SK-N-MC (cell line): ENCODE results near the gene UBAP1.

Experiments used
- EZH2 ChIP-seq: fragments of 200-600 bp; sonication (generic); IDR thresholded peaks from one replicate; pipeline ENCODE4 v1.6.1; 2017; ENCODE audit warnings: antibody characterized with exemption
- FOXP2 ChIP-seq: optimal IDR thresholded peaks from 2 replicates; pipeline ENCODE3; 2011; ENCODE audit warnings: mild to moderate bottlenecking, moderate library complexity; ENCODE audit not compliant: insufficient read depth; ENCODE audit errors: extremely low read length, control extremely low read depth
- POLR2AphosphoS5 ChIP-seq: IDR thresholded peaks from 2 replicates; pipeline ENCODE4 v1.6.1; 2012; ENCODE audit warnings: mild to moderate bottlenecking, low read depth, low read length, borderline replicate concordance

DNA sequence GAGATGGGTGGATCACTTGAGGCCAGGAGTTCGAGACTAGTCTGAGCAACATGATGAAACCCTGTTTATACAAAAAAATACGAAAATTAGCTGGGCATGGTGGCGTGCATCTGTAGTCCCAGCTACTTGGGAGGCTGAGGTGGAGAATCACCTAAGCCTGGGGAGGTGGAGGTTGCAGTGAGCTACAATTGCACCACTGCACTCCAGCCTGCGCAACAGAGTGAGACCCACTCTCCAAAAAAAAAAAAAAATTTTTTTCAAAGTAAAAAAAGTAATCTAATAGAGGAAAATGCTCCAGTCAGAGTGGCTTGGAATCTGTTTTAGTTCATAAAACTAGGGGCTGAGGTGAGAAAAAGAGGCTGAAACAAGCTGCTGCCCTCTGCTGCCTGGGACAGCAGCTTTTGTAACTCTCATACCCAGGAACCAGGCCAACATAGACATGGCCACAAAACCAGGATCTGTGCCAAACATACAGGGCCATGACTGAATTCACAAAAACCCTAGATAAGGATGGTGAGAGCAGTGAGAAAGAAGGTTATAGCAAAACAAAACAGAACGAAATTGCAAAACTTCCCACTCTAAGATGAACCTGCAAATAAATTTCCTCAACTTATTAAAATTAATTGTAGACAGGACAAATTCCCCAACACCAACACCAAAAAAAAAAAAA is 39.2 kb upstream of the UBAP1 start:
- TF ChIP-seq POLR2AphosphoS5: no peak
- no peak for TF ChIP-seq FOXP2
- TF ChIP-seq EZH2: no peak
